Measurements from ENCODE around the gene OTX2.

DNA sequence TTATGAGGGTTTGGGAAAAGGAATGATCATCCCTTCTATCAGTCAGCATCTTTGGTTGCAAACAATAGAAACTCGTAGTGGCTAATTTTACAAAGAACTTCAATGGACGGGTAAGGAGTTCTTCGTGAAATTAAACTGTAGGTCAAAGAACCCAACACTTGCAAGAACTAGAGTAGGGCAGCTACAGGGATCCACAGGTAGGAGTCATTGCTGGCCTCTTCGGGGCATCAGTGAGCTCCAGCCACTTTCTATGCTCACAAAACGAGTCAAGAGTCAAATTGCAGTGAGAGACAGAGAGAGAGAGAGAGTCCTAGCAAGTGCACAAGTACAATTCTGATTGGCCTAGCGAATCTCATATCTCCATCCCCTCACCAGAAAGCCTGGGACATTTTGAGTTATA, 29.9 kb upstream of the OTX2 start:
- TF ChIP-seq POLR2A (IDR thresholded peaks at IDR 0.05; ENCODE audit: borderline replicate concordance, extremely low read depth, insufficient read depth, insufficient read length) (no peak), POLR2AphosphoS5 (IDR thresholded peaks at IDR 0.05; ENCODE audit: low read depth, low read length) (no peak), CBX3 (IDR thresholded peaks at IDR 0.05; ENCODE audit: low read depth) (no peak), JUND (IDR thresholded peaks at IDR 0.05) (no peak), EZH2 (IDR thresholded peaks at IDR 0.05) (no peak)
- TF ChIP-seq, protein P1, sequence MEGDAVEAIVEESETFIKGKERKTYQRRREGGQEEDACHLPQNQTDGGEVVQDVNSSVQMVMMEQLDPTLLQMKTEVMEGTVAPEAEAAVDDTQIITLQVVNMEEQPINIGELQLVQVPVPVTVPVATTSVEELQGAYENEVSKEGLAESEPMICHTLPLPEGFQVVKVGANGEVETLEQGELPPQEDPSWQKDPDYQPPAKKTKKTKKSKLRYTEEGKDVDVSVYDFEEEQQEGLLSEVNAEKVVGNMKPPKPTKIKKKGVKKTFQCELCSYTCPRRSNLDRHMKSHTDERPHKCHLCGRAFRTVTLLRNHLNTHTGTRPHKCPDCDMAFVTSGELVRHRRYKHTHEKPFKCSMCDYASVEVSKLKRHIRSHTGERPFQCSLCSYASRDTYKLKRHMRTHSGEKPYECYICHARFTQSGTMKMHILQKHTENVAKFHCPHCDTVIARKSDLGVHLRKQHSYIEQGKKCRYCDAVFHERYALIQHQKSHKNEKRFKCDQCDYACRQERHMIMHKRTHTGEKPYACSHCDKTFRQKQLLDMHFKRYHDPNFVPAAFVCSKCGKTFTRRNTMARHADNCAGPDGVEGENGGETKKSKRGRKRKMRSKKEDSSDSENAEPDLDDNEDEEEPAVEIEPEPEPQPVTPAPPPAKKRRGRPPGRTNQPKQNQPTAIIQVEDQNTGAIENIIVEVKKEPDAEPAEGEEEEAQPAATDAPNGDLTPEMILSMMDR (IDR thresholded peaks at IDR 0.05 in 2 of 3, conservative IDR thresholded peaks at IDR 0.05 in 1 of 3; ENCODE audit: borderline replicate concordance in 1 of 3, insufficient read depth in 1 of 3, low read depth in 2 of 3, low read length in 2 of 3): no peak
